ENCODE measurements around the gene CDH23. TPM values are rescaled to one million over a fixed set of nuclear protein-coding genes. Genes with fewer than 3 reads are reported as not detected.

Gene CDH23
- total and polyA plus RNA-seq, 2 of the 8 experiments (the other 6 are each of a cell fraction or from before 2014, with no cell fraction given) = 1.9 to 4.9 TPM

DNA sequence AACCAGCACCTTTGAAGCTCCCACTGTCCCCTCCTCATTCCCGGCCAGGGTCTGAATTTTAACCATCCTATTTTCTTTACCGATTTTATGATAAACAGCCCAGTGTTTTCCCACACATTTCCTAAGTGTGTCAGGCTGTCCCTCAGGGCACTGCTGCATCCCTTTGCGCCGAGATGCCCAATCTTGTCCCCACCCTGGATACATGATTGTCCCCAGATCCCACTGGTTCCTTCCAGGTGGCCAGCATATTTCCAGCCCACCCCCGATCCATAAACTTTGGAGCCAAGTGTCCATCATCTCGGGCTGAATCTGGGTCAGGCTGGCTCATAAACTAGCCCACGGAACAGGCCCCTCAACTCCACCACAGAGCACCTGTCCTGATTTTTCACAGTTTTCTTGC lies 137.2 kb downstream of the CDH23 start (continued):
- TF ChIP-seq POLR2A (IDR thresholded peaks at IDR 0.05; ENCODE audit: control extremely low read depth in 1 of 2, low read depth in 2 of 2, low read length in 2 of 2) = no peak
- TF ChIP-seq, protein P1, sequence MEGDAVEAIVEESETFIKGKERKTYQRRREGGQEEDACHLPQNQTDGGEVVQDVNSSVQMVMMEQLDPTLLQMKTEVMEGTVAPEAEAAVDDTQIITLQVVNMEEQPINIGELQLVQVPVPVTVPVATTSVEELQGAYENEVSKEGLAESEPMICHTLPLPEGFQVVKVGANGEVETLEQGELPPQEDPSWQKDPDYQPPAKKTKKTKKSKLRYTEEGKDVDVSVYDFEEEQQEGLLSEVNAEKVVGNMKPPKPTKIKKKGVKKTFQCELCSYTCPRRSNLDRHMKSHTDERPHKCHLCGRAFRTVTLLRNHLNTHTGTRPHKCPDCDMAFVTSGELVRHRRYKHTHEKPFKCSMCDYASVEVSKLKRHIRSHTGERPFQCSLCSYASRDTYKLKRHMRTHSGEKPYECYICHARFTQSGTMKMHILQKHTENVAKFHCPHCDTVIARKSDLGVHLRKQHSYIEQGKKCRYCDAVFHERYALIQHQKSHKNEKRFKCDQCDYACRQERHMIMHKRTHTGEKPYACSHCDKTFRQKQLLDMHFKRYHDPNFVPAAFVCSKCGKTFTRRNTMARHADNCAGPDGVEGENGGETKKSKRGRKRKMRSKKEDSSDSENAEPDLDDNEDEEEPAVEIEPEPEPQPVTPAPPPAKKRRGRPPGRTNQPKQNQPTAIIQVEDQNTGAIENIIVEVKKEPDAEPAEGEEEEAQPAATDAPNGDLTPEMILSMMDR (IDR thresholded peaks at IDR 0.05; ENCODE audit: control extremely low read depth in 1 of 3, insufficient read depth in 1 of 3, low read depth in 1 of 3, low read length in 3 of 3) = no peak
- TF ChIP-seq SAP30 (IDR thresholded peaks at IDR 0.05; ENCODE audit: insufficient read depth, insufficient replicate concordance, low read length) = no peak
- TF ChIP-seq NANOG (IDR thresholded peaks at IDR 0.05; ENCODE audit: insufficient read depth, low read depth, low read length, poor library complexity, severe bottlenecking) = no peak
- no peak for TF ChIP-seq KDM1A (IDR thresholded peaks at IDR 0.05; ENCODE audit: borderline replicate concordance, low read length)
